ENCODE results near the gene RNH1. TPM values are rescaled to one million over a fixed set of nuclear protein-coding genes. Genes with fewer than 3 reads are reported as not detected.

Gene RNH1
- total RNA-seq, 1 experiment from 2014 or later: 104 TPM

GRCh38 chr11:532986-533585 lies 26.0 kb upstream of the RNH1 start:
- Histone ChIP-seq H3K27me3 (ENCODE audit: control insufficient read depth, insufficient read depth, low read length) (peaks cover 11% of the 10 kb centered on the region), H3K36me3 (replicated peaks; ENCODE audit: control insufficient read depth, insufficient read depth, low read length) (peaks cover 3% of the 10 kb centered on the region), H3K4me3 (ENCODE audit: insufficient read depth, low read depth, low read length) (no peak overlapping the region)
- peak; percentile 53 for DNase-seq

GRCh38 chr11:532527-532985 lies 25.5 kb upstream of the RNH1 start:
- peak; percentile 62 for DNase-seq
- Histone ChIP-seq H3K36me3 (replicated peaks; ENCODE audit: control insufficient read depth, insufficient read depth, low read length) (peaks cover 3% of the 10 kb centered on the region), H3K4me3 (ENCODE audit: insufficient read depth, low read depth, low read length) (no peak overlapping the region)

GRCh38 chr11:531919-532526 lies 25.0 kb upstream of the RNH1 start:
- Histone ChIP-seq H3K27me3 (ENCODE audit: control insufficient read depth, insufficient read depth, low read length) (peaks cover 6% of the 10 kb centered on the region), H3K36me3 (replicated peaks; ENCODE audit: control insufficient read depth, insufficient read depth, low read length) (peaks cover 3% of the 10 kb centered on the region), H3K4me3 (ENCODE audit: insufficient read depth, low read depth, low read length) (no peak overlapping the region)
- DNase-seq: peak; percentile 42

More at GRCh38 chr11:532527-532985, 25.5 kb upstream of the RNH1 start:
- peaks cover 10% of the 10 kb centered on the region for H3K27me3 ChIP-seq (ENCODE audit: control insufficient read depth, insufficient read depth, low read length)

GRCh38 chr11:530960-531831 lies 24.2 kb upstream of the RNH1 start:
- peaks cover 3% of the 10 kb centered on the region for H3K36me3 ChIP-seq (replicated peaks; ENCODE audit: control insufficient read depth, insufficient read depth, low read length)
- DNase-seq: peak; percentile 63

GRCh38 chr11:529728-530411 lies 22.8 kb upstream of the RNH1 start:
- H3K27me3 ChIP-seq (ENCODE audit: control insufficient read depth, insufficient read depth, low read length): no peaks in the 10 kb centered on the region
- H3K36me3 ChIP-seq (replicated peaks; ENCODE audit: control insufficient read depth, insufficient read depth, low read length): peaks cover 3% of the 10 kb centered on the region
- DNase-seq: peak; percentile 58
- no peak overlapping the region for H3K4me3 ChIP-seq (ENCODE audit: insufficient read depth, low read depth, low read length)

More at GRCh38 chr11:530960-531831, 24.2 kb upstream of the RNH1 start:
- H3K4me3 ChIP-seq (ENCODE audit: insufficient read depth, low read depth, low read length): no peak overlapping the region
- H3K27me3 ChIP-seq (ENCODE audit: control insufficient read depth, insufficient read depth, low read length): no peaks in the 10 kb centered on the region

- DNase-seq: peak; percentile 66
- Histone ChIP-seq H3K36me3 (replicated peaks; ENCODE audit: control insufficient read depth, insufficient read depth, low read length) (peaks cover 3% of the 10 kb centered on the region), H3K4me3 (ENCODE audit: insufficient read depth, low read depth, low read length) (no peak overlapping the region), H3K27me3 (ENCODE audit: control insufficient read depth, insufficient read depth, low read length) (no peaks in the 10 kb centered on the region)
These were observed 22.0 kb upstream of the RNH1 start for GRCh38 chr11:528815-529727.

GRCh38 chr11:528166-528814 lies 21.2 kb upstream of the RNH1 start:
- Histone ChIP-seq H3K36me3 (replicated peaks; ENCODE audit: control insufficient read depth, insufficient read depth, low read length) (peaks cover 3% of the 10 kb centered on the region), H3K27me3 (ENCODE audit: control insufficient read depth, insufficient read depth, low read length) (no peaks in the 10 kb centered on the region), H3K4me3 (ENCODE audit: insufficient read depth, low read depth, low read length) (no peak overlapping the region)
- DNase-seq: peak; percentile 62

- H3K27me3 ChIP-seq (ENCODE audit: control insufficient read depth, insufficient read depth, low read length): no peaks in the 10 kb centered on the region
- H3K36me3 ChIP-seq (replicated peaks; ENCODE audit: control insufficient read depth, insufficient read depth, low read length): no peaks in the 10 kb centered on the region
- H3K4me3 ChIP-seq (ENCODE audit: insufficient read depth, low read depth, low read length): no peak overlapping the region
- DNase-seq: peak; percentile 48
These were observed 19.1 kb upstream of the RNH1 start for GRCh38 chr11:526192-526591.

GRCh38 chr11:521177-521688 lies 14.2 kb upstream of the RNH1 start:
- no peak for DNase-seq
- Histone ChIP-seq H3K36me3 (replicated peaks; ENCODE audit: control insufficient read depth, insufficient read depth, low read length) (no peaks in the 10 kb centered on the region), H3K4me3 (ENCODE audit: insufficient read depth, low read depth, low read length) (no peak overlapping the region), H3K27me3 (ENCODE audit: control insufficient read depth, insufficient read depth, low read length) (no peaks in the 10 kb centered on the region)

GRCh38 chr11:520428-521176 lies 13.6 kb upstream of the RNH1 start:
- peak; percentile 71 for DNase-seq
- H3K36me3 ChIP-seq (replicated peaks; ENCODE audit: control insufficient read depth, insufficient read depth, low read length): no peaks in the 10 kb centered on the region

GRCh38 chr11:518463-519202 lies 11.6 kb upstream of the RNH1 start:
- no peaks in the 10 kb centered on the region for H3K27me3 ChIP-seq (ENCODE audit: control insufficient read depth, insufficient read depth, low read length)
- peak overlapping the region; percentile 8; the same call in 1 of the 2 replicates for H3K4me3 ChIP-seq (ENCODE audit: insufficient read depth, low read depth, low read length)
- no peaks in the 10 kb centered on the region for H3K36me3 ChIP-seq (replicated peaks; ENCODE audit: control insufficient read depth, insufficient read depth, low read length)
- DNase-seq: peak; percentile 99

More at GRCh38 chr11:520428-521176, 13.6 kb upstream of the RNH1 start:
- Histone ChIP-seq H3K4me3 (ENCODE audit: insufficient read depth, low read depth, low read length) (no peak overlapping the region), H3K27me3 (ENCODE audit: control insufficient read depth, insufficient read depth, low read length) (no peaks in the 10 kb centered on the region)
